ENCODE data around the gene ANKS1A. TPM values are rescaled to one million over a fixed set of nuclear protein-coding genes. Genes with fewer than 3 reads are reported as not detected.

Gene ANKS1A
- total RNA-seq (2014; rRNA removed; shearing (Covaris generic)) (29.6 and 31.9 TPM in 2 replicates), polyA plus RNA-seq (2016; fragmentation: Nextera tagmentation; extraction: Ambion mirVana) (12.1 and 12.6 TPM in 2 replicates)
- long read RNA-seq, partial matches to known transcripts: 2 of 3 reads
- long read RNA-seq, other reads (novel, unspliced or antisense): 1 of 3 reads

GRCh38 chr6:34888874-34889555 lies at the start of gene ANKS1A:
Gene ANKS1A, plus strand, starts transcription at chr6:34889255. Its CDS starts 148 bp downstream, at chr6:34889403.
- ATAC-seq (peak; percentile 85), DNase-seq (ENCODE audit: low spot score) (peak; percentile 95)
- Histone ChIP-seq H3K79me2 (replicated peaks; ENCODE audit: insufficient read depth) (peaks cover 82% of the 10 kb centered on the region), H3K36me3 (ENCODE audit: insufficient read depth) (0 out of 2 replicates have a peak, but pooled peaks cover 2% of the 10 kb centered on the region), H3K4me3 (peak within 1 kb of the TSS; percentile 77), H2AFZ (no peak within 1 kb of the TSS), H3K27me3 (ENCODE audit: insufficient read depth) (no peaks in the 10 kb centered on the region), H3K9me2 (ENCODE audit: insufficient read depth) (no peaks in the 10 kb centered on the region), H4K20me1 (replicated peaks; ENCODE audit: insufficient read depth) (peaks cover 14% of the 10 kb centered on the region), H3K4me2 (peak within 1 kb of the TSS; percentile 88), H3F3A (replicated peaks; ENCODE audit: low read depth) (no peaks in the 10 kb centered on the region), H3K4me1 (ENCODE audit: insufficient read depth) (peaks cover 9% of the 10 kb centered on the region), H3K27ac (ENCODE audit: low read depth) (peak within 1 kb of the TSS; percentile 94)
- Mint-ChIP-seq H3K27me3 (ENCODE audit: insufficient read depth, low read depth, poor library complexity) (peaks cover 9% of the 10 kb centered on the region), H3K27ac (peak within 1 kb of the TSS; percentile 99), H3K4me1 (peaks cover 10% of the 10 kb centered on the region), H3K36me3 (ENCODE audit: low read depth) (peaks cover 16% of the 10 kb centered on the region; the same call in 2 of the 3 replicates), H3K9me3 (no peaks in the 10 kb centered on the region), H3K4me3 (peak within 1 kb of the TSS; percentile 100)
- TF ChIP-seq POLR2AphosphoS5 (IDR thresholded peaks at IDR 0.05; ENCODE audit: low read depth) (peak; percentile 93), ETS1 (IDR thresholded peaks at IDR 0.05) (0 out of 2 replicates have a peak, but pooled peaks have one; percentile 10), CREB1 (CRISPR knock-in tag; IDR thresholded peaks at IDR 0.05; ENCODE audit: low read depth) (peak; percentile 96)
- TF ChIP-seq, protein P1, sequence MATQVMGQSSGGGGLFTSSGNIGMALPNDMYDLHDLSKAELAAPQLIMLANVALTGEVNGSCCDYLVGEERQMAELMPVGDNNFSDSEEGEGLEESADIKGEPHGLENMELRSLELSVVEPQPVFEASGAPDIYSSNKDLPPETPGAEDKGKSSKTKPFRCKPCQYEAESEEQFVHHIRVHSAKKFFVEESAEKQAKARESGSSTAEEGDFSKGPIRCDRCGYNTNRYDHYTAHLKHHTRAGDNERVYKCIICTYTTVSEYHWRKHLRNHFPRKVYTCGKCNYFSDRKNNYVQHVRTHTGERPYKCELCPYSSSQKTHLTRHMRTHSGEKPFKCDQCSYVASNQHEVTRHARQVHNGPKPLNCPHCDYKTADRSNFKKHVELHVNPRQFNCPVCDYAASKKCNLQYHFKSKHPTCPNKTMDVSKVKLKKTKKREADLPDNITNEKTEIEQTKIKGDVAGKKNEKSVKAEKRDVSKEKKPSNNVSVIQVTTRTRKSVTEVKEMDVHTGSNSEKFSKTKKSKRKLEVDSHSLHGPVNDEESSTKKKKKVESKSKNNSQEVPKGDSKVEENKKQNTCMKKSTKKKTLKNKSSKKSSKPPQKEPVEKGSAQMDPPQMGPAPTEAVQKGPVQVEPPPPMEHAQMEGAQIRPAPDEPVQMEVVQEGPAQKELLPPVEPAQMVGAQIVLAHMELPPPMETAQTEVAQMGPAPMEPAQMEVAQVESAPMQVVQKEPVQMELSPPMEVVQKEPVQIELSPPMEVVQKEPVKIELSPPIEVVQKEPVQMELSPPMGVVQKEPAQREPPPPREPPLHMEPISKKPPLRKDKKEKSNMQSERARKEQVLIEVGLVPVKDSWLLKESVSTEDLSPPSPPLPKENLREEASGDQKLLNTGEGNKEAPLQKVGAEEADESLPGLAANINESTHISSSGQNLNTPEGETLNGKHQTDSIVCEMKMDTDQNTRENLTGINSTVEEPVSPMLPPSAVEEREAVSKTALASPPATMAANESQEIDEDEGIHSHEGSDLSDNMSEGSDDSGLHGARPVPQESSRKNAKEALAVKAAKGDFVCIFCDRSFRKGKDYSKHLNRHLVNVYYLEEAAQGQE (IDR thresholded peaks at IDR 0.05; ENCODE audit: unreplicated experiment): no peak

GRCh38 chr6:34839666-34840352 lies 49.2 kb upstream of the ANKS1A start:
- H3K27me3 ChIP-seq (ENCODE audit: insufficient read depth): no peaks in the 10 kb centered on the region
- no peaks in the 10 kb centered on the region for H3K79me2 ChIP-seq (replicated peaks; ENCODE audit: insufficient read depth)
- peaks cover 2% of the 10 kb centered on the region for H3K27me3 Mint-ChIP-seq (ENCODE audit: insufficient read depth, low read depth, poor library complexity)
- H2AFZ ChIP-seq: no peak overlapping the region
- no peaks in the 10 kb centered on the region for H3K9me2 ChIP-seq (ENCODE audit: insufficient read depth)
- peak overlapping the region; percentile 78 for H3K27ac Mint-ChIP-seq
- H3F3A ChIP-seq (replicated peaks; ENCODE audit: low read depth): no peaks in the 10 kb centered on the region
- peaks cover 2% of the 10 kb centered on the region; the same call in 2 of the 3 replicates for H3K4me1 Mint-ChIP-seq
- H4K20me1 ChIP-seq (replicated peaks; ENCODE audit: insufficient read depth): no peaks in the 10 kb centered on the region; the same call in 1 of the 2 replicates
- ATAC-seq: no peak
- no peak overlapping the region for H3K4me2 ChIP-seq
- H3K9me3 Mint-ChIP-seq: no peaks in the 10 kb centered on the region; the same call in 2 of the 3 replicates
- H3K4me3 Mint-ChIP-seq: no peak overlapping the region
- H3K36me3 Mint-ChIP-seq (ENCODE audit: low read depth): peaks cover 35% of the 10 kb centered on the region
- H3K36me3 ChIP-seq (ENCODE audit: insufficient read depth): peaks cover 10% of the 10 kb centered on the region; the same call in 1 of the 2 replicates
- H3K4me3 ChIP-seq: no peak overlapping the region
- 0 out of 2 replicates have a peak overlapping the region, but pooled peaks have one; percentile 39 for H3K27ac ChIP-seq (ENCODE audit: low read depth)
- DNase-seq (ENCODE audit: low spot score): no peak
- H3K4me1 ChIP-seq (ENCODE audit: insufficient read depth): no peaks in the 10 kb centered on the region
- TF ChIP-seq, protein P1 (IDR thresholded peaks at IDR 0.05; ENCODE audit: unreplicated experiment): no peak

Data from GM23338 (cell line).